Sigmoid colon (tissue), 7 donors: ENCODE results near the gene CDHR2. TPM values are rescaled to one million over a fixed set of nuclear protein-coding genes. Genes with fewer than 3 reads are reported as not detected.

Experiments
- DNase-seq: peaks from one replicate; pipeline ENCODE4 v3.0.0-alpha.2; 2019
- H3K27ac ChIP-seq, 4 donors: fragments of 200-600 bp; sonication (generic); one replicate each; pipeline ENCODE4 v1.5.1; 2016 to 2019; ENCODE audit warnings: mild to moderate bottlenecking in 1 of 4
- H3K27me3 ChIP-seq, 3 donors: fragments of 200-600 bp; sonication (generic); one replicate each; pipeline ENCODE4 v1.5.1; 2019; ENCODE audit warnings: mild to moderate bottlenecking in 1 of 3
- H3K36me3 ChIP-seq, 4 donors: fragments of 200-600 bp; sonication (generic); one replicate each; pipeline ENCODE4 v1.5.1; 2016 to 2019
- H3K4me1 ChIP-seq, 4 donors: fragments of 200-600 bp; sonication (generic); one replicate each; pipeline ENCODE4 v1.5.1; 2017 to 2019
- H3K4me3 ChIP-seq, 4 donors: fragments of 200-600 bp; sonication (generic); one replicate each; pipeline ENCODE4 v1.5.1; 2017 to 2019; ENCODE audit warnings: mild to moderate bottlenecking in 2 of 4, moderate library complexity in 1 of 4
- H3K9me3 ChIP-seq, 4 donors: fragments of 200-600 bp in 3 of 4; sonication (generic) in 3 of 4; one replicate each; pipeline versions ENCODE4 v1.5.1 to v1.6.1; 2013 to 2019
- CTCF ChIP-seq, 4 experiments: fragments of 450-650 bp in 3 of 4; fragments of 200-600 bp in 1 of 4; IDR thresholded peaks; one replicate each; pipeline ENCODE4 v1.5.1; 2016 to 2019; ENCODE audit warnings: antibody characterized with exemption in 4 of 4, mild to moderate bottlenecking in 3 of 4, moderate library complexity in 2 of 4
- EP300 ChIP-seq, 4 donors: sonication (generic); formaldehyde crosslinking; IDR thresholded peaks; one replicate each; pipeline ENCODE4 v1.6.1; 2017; ENCODE audit warnings: antibody characterized with exemption in 4 of 4
- POLR2A ChIP-seq, 2 donors: fragments of 450-650 bp; IDR thresholded peaks; one replicate each; pipeline ENCODE4 v1.6.1; 2016; ENCODE audit warnings: antibody characterized with exemption in 2 of 2, mild to moderate bottlenecking in 2 of 2, moderate library complexity in 2 of 2
- POLR2AphosphoS5 ChIP-seq, 4 donors: sonication (generic); formaldehyde crosslinking; IDR thresholded peaks; one replicate each; pipeline ENCODE4 v1.6.1; 2017; ENCODE audit warnings: antibody characterized with exemption in 4 of 4
- WGBS, 2 donors: extraction: QIAGEN DNeasy Blood & Tissue Kit; methylation state at CpG; one replicate each; pipeline ENCODE4 v1.1.7; 2013; 5-methylcytosine and 5-hydroxymethylcytosine counted together
- intact Hi-C: fragments of 100-400 bp; cut with DNase I; formaldehyde crosslinking; loops from one replicate; pipeline ENCODE4 v1.15.1; 2023
- polyA plus RNA-seq, 3 donors: library from polyadenylated mRNA; stranded (reverse); fragments of 200-250 nt; gene quantifications; one replicate each; pipeline ENCODE4 v1.2.3, GENCODE V29; 2013
- total RNA-seq, 4 donors: library from RNA; depleted of rRNA; stranded (reverse); fragments of >200 nt; gene quantifications; one replicate each; pipeline ENCODE4 v1.1.0, GENCODE V29; 2016
- donor health status: healthy with polysubstance abuse.
- donor health status: Bipolar disorder and iron deficiency.
- donor health status: healthy.

CDHR2 gene
- total and polyA plus RNA-seq, 7 donors = 0.71 to 57.9 (median 9.6) TPM; not detected in 2

GRCh38 chr5:176578391-176578808, 29.3 kb downstream of the CDHR2 start:
- H3K9me3 ChIP-seq = no peaks in the 10 kb centered on the region
- H3K27me3 ChIP-seq = peaks cover 0 to 13% (median 0%) of the 10 kb centered on the region in 3 donors
- no peak overlapping the region for H3K27ac ChIP-seq
- no peaks in the 10 kb centered on the region for H3K4me1 ChIP-seq
- DNase-seq = no peak
- TF ChIP-seq CTCF (IDR thresholded peaks at IDR 0.05) (peak in 1 of 4 experiments; percentile 35), EP300 (IDR thresholded peaks at IDR 0.05) (no peak)
- intact Hi-C loops = loop anchor here (10.0 kb wide), 2 partner anchors 66 to 164 kb away; partner anchors contain the start of genes CLTB and TSPAN17
- H3K36me3 ChIP-seq = no peaks in the 10 kb centered on the region
- WGBS, 2 donors = 44 to 50% methylated on average over 15 of the region's 15 CpGs
- H3K4me3 ChIP-seq = no peak overlapping the region

GRCh38 chr5:176579323-176579722, 30.2 kb downstream of the CDHR2 start:
- DNase-seq = no peak

GRCh38 chr5:176581361-176581760, 32.2 kb downstream of the CDHR2 start:
- no peak for DNase-seq
- TF ChIP-seq CTCF (IDR thresholded peaks at IDR 0.05) = no peak
- no peak for TF ChIP-seq POLR2AphosphoS5 (IDR thresholded peaks at IDR 0.05)
- TF ChIP-seq POLR2A (IDR thresholded peaks at IDR 0.05) = no peak
- TF ChIP-seq EP300 (IDR thresholded peaks at IDR 0.05) = no peak
- H3K4me1 ChIP-seq = no peaks in the 10 kb centered on the region
- H3K4me3 ChIP-seq = no peak overlapping the region
- intact Hi-C loops = no loop called here
- H3K27ac ChIP-seq = no peak overlapping the region
- no peaks in the 10 kb centered on the region for H3K36me3 ChIP-seq
- no peaks in the 10 kb centered on the region for H3K27me3 ChIP-seq
- H3K9me3 ChIP-seq = peaks cover 4 to 14% (median 11%) of the 10 kb centered on the region in 4 donors
- WGBS, 2 donors = 93 to 94% methylated on average over 12 of the region's 12 CpGs

More at GRCh38 chr5:176579323-176579722, 30.2 kb downstream of the CDHR2 start:
- Histone ChIP-seq H3K27ac (no peak overlapping the region), H3K9me3 (peaks cover 0 to 2% (median 0%) of the 10 kb centered on the region in 4 donors), H3K4me1 (no peaks in the 10 kb centered on the region), H3K36me3 (no peaks in the 10 kb centered on the region), H3K4me3 (no peak overlapping the region), H3K27me3 (peaks cover 0 to 13% (median 0%) of the 10 kb centered on the region in 3 donors)
- intact Hi-C loops = loop anchor here (10.0 kb wide), 2 partner anchors 65 to 165 kb away; partner anchors contain the start of genes CLTB and TSPAN17
- TF ChIP-seq EP300 (IDR thresholded peaks at IDR 0.05) (no peak), POLR2AphosphoS5 (IDR thresholded peaks at IDR 0.05) (no peak), POLR2A (IDR thresholded peaks at IDR 0.05) (no peak), CTCF (IDR thresholded peaks at IDR 0.05) (no peak)
- WGBS, 2 donors = 78 to 88% methylated on average over 4 of the region's 4 CpGs

GRCh38 chr5:176583076-176583475, 33.9 kb downstream of the CDHR2 start:
- intact Hi-C loops = no loop called here
- no peaks in the 10 kb centered on the region for H3K27me3 ChIP-seq
- H3K27ac ChIP-seq = no peak overlapping the region
- H3K4me3 ChIP-seq = no peak overlapping the region
- no peaks in the 10 kb centered on the region for H3K36me3 ChIP-seq
- no peak for DNase-seq
- TF ChIP-seq CTCF (IDR thresholded peaks at IDR 0.05) (no peak), POLR2AphosphoS5 (IDR thresholded peaks at IDR 0.05) (no peak), EP300 (IDR thresholded peaks at IDR 0.05) (no peak), POLR2A (IDR thresholded peaks at IDR 0.05) (no peak)
- H3K4me1 ChIP-seq = no peaks in the 10 kb centered on the region
- peaks cover 4 to 14% (median 11%) of the 10 kb centered on the region in 4 donors for H3K9me3 ChIP-seq
- 89 to 90% methylated on average over 4 of the region's 4 CpGs for WGBS, 2 donors

- intact Hi-C loops = no loop called here
- DNase-seq = no peak
These were observed 38.3 kb downstream of the CDHR2 start for GRCh38 chr5:176587398-176587797.

More at GRCh38 chr5:176587398-176587797, 38.3 kb downstream of the CDHR2 start:
- WGBS, 2 donors = 53 to 82% methylated on average over 7 of the region's 7 CpGs
- Histone ChIP-seq H3K4me3 (no peak overlapping the region), H3K27ac (no peak overlapping the region), H3K36me3 (no peaks in the 10 kb centered on the region), H3K9me3 (peaks cover 4 to 14% (median 11%) of the 10 kb centered on the region in 4 donors), H3K27me3 (no peaks in the 10 kb centered on the region), H3K4me1 (no peaks in the 10 kb centered on the region)
- TF ChIP-seq POLR2AphosphoS5 (IDR thresholded peaks at IDR 0.05) (no peak), EP300 (IDR thresholded peaks at IDR 0.05) (no peak), CTCF (IDR thresholded peaks at IDR 0.05) (no peak), POLR2A (IDR thresholded peaks at IDR 0.05) (no peak)
